NAMALWA (cell line): ENCODE results near the gene CD7.

Source experiments
- DNase-seq: peaks from one replicate; pipeline ENCODE4 v3.0.0-alpha.2; 2015; ENCODE audit warnings: low spot score

Gene CD7

DNA sequence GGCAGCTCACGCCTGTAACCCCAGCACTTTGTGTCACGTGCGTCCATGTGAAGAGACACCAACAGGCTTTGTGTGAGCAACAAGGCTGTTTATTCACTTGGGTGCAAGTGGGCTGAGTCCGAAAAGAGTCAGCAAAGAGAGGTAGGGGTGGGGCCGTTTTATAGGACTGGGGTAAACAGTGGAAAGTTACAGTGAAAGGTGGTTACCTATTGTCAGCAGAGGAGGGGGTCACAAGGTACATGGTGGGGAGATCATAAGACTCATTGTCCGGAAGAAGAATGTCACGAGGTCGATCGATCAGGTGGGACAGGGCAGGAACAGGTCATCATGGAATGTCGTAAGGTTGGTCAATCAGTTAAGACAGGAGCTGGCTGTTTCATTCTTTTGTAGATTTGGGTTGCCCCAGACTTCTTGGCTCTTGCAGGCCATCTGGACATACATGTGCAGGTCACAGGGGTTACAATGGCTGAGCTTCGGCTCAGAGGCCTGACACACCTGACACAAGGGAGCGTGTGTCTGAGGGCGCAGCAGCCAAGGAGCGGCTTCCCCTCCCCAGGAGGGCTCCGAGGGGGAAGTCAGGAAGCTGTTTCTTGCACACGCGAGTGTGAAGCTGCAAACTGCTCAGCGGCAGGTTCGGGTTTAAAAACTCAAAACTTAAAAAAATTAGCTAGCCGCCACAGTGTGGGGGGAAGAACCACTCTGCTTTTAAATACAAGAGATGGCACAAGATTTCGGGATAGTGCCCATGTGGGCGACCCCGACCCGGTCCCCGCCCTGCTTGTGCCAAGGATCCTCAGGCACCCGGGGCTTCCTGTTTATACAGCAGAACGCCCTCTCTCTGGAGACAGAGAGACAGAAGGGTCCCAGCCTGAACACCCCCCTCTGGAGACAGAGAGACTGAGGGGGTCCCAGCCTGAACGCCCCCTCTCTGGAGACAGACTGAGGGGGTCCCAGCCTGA, 29.2 kb upstream of the CD7 start:
- peak; percentile 22 for DNase-seq

DNA sequence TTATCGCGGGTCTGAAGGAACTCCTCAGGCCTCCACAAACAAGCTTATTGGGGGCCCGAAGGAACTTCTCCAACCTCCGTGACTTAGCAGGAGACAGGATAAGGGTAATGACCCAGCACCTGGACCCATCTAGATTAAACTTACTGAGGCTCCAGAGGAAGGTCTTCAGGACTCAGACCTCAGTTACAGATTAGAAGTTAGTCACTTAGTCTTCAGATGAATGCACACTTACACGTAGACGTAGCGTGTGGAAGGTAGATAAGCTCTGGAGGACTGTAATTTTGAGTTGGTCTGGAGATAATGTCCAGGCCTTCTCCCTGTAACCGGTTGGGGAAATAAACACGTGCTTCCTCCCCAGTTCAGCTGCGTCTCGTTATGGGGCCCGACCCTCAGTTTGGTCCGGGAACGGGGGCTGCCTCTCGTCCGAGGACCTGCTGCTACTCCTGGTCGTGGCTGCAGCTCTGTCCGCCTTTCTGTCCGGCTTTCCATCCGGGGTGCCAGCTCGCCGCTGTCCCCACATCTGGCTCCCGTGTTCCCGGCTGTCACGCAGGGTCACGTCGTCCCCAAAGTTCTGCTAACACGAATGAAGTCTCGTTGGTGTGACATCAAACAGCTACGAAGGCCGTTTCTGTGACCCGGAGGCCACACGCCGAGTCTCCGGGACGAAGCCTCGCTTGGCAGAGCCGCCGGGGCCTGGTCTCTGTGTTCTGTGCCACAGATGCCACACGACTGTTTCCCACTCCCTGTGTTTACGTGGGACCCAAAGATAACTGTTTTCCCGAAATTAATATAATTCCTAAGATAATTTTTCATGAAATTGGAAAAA, 28.0 kb upstream of the CD7 start:
- DNase-seq, result no peak

- no peak for DNase-seq
These were observed 26.9 kb upstream of the CD7 start for GRCh38 chr17:82344175-82344907.

- peak; percentile 65 for DNase-seq
These were observed 26.2 kb upstream of the CD7 start for GRCh38 chr17:82343560-82343959.

DNA sequence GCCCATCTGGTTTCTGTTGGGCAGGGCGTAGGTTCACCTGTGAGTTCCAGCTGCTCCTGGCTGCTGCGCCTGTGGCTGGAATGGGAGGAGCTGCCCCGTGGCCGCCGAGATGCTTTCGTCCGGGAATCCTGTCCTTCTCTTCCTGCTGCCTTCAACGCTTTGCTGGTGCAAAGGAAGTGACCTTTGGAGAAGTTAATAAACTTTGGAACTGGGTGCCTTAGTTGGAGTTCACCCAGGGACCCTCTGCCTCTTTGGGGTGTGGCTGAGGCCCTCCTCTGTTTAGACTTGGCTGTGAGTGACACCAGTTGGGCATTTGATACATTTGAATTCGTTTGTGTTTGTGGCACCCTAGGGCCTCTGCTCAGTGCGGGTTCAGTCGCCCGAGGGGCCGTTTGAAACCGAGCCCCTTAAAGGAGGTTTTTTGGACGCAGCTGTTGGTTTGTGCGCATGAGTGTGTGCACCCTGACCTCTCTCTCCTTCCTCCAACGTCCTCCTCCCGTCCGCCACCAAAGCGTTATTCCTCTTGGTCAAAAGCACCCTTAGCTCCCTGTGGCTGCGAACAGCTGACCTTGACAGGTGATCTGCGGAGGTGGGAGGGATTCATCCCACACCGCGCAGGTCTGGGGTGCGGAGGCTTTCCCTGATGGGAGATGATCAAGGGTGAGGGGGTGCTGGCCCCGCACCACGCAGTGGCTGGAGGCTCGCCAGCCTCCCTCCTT, 25.1 kb upstream of the CD7 start:
- no peak for DNase-seq

DNA sequence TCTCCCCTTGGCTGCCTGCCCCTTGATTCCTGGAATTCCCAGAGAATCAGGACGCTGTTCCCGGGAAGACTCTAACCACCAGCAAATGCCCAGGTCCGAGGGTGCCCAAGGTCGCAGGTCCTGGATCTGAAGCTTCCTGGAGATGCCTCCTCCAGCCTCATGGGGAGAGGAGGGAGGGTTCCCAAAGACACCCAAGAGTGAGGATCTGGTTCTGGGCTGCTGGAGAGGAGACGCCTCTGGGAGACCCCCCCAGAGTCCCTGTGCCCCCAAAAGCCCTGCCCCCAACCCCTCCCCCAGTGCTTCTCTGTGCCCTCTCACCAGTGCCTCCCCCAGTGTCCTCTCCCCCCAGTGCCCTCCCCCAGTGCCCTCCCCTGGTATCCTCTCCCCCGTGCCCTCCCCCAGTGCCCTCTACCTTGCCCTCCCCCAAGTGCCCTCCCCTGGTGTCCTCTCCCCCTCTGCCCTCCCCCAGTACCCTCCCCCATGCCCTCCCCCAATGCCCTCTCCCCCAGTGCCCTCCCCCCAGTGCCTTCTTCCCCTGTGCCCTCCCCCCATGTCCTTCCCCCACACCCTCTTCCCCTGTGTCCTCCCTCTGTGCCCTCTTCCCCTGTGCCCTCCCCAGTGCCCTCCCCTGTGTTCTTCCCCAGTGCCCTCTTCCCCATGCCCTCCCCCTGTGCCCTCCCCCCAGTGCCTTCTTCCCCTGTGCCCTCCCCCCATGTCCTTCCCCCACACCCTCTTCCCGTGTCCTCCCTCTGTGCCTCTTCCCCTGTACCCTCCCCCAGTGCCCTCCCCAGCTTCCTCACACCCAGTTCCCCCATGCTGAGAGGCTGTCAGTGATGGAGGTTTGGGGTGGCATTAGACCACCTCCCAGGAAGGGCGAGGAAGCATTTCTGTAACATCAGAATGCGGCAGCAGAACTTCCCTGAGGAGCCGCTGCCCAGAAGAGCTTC, 22.5 kb upstream of the CD7 start:
- no peak for DNase-seq

- no peak for DNase-seq
These were observed 21.6 kb upstream of the CD7 start for GRCh38 chr17:82338858-82339633.

- DNase-seq, result peak; percentile 56
These were observed 17.4 kb upstream of the CD7 start for GRCh38 chr17:82334622-82335394.

GRCh38 chr17:82334204-82334621, 16.8 kb upstream of the CD7 start:
- DNase-seq, result no peak

- no peak for DNase-seq
These were observed 16.1 kb upstream of the CD7 start, which contains the start of gene SECTM1 for GRCh38 chr17:82333279-82334171. Gene SECTM1, minus strand, starts transcription at chr17:82333766. Its CDS starts 6,526 bp downstream, at chr17:82327240.

GRCh38 chr17:82332669-82333278, 15.4 kb upstream of the CD7 start:
- peak; percentile 29 for DNase-seq

DNA sequence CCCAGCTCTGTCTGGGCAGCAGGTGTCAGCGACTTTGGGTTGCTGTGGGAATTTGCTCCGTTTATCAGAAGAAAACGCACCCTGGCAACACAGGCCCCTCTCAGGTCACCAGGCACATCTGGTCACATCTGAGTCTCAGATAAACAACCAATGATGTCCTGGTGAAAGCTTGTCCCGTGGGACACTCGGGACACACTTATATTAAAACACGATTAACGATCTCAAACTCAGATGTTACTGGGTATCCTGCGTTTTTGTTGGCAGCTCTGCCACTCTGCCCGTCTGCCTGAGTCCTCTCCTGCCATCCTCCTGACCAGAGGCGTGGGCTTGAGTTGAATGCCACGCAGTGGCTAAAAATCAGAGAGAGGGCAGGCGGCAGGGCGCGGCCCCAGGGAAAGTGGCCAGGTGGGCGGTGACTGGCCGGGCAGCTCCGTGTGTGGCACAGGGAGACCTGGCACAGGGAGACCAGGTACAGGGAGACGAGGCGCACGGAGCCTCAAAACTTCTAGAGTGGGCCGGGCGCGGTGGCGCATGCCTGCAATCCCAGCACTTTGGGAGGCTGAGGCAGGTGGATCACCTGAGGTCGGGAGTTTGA, 14.0 kb upstream of the CD7 start:
- no peak for DNase-seq

DNA sequence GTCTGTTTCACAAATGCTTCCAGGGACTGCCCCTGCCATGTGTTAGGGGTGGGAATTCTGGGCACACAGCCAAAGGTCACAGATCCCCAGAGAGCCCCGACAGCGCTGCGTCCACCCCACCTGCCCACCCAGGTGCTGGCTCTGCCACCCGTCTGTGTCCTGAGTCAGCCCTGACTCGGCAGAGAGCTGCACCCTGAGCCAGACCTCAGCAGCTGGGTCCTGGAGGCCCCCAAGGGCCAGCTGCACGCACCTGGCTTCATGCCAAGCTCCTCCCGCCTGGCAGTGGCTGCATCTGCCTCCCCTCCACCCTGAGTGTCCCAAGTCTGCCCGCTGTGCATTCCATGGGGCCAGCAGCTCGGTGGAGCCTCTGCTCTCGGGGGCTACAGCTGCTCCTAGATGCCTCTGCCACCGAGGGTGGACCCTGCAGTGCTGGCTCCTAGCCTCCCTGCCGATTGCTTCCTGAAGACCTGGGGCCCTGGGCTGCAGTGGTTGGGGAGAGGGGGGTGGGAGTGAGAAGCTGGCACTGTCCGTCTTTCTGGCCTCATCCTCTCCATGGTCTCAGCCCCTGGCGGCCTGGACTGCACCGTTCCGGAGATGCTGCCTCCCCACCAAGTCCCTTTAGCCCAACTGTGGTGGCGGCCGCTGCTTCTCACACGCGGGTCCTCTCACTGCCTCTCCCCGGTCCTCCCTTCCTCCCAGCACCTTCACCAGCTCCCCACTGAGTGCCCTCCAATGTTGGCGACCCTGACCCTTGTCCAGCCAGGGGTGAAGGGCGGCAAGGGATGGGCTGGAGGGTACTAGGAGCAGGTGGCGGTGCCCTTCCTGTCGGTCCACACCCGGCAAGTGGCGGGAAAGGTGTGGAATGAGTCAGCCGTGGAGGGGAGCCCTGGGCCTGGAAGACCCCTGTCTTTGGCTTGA, 13.2 kb upstream of the CD7 start:
- DNase-seq, result peak; percentile 84

DNA sequence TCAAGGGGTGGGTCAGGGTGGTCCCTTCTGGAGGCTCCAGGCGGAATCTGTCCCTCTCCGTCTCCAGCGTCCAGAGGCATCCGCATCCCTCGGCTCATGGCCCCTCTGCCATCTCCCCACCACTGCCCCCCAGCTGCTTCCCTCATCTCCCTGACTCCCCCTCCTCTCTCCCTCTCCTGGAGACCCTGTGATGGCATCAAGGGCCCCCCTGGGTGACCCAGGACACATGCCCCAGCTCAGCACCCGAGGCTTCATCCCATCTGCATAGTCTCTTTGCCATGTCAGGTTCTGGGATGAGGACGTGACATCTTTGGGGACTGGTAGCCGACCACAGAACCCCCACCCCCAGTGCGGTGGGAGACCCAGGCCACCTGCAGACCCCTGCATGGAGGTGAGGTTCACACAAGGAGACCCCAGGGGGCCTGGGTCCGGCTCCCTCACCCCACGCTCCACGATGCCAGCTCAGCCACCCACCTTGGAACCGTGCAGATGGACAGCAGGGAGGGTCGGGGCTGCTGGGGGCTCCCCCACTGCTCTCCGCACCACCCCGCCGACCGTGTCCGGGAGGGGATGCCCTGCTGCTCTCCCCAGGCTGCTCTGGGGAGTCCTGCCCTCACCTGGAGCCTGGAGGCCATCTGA, 12.4 kb upstream of the CD7 start:
- no peak for DNase-seq

DNA sequence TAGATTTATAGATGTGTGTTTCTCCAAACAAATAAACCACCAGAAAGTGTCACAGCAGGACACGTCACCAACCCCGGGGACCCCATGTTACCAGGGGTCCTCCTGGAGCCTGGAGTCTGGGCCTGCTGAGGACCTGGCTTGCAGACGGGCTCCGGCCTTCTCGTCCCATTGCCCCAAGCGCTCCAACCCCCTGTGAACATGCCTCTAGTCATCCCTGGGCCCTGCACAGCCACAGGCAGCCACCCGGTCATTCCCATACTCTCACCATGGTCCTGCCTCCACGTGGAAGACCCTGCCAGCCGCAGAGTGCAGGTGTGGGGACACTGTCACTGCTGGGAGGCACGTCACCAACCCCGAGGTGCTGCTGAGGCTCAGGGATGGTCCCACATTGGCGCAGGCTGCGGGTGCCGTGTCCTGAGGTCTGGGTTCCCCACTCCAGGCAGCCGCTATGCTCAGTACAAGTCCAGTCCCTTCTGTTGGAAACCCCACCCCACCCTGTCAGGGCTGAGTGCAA, 11.6 kb upstream of the CD7 start:
- DNase-seq, result no peak
